Myometrial cell (primary cell): ENCODE measurements around the gene ARMS2. TPM values are rescaled to one million over a fixed set of nuclear protein-coding genes. Genes with fewer than 3 reads are reported as not detected.

ENCODE experiments used
- total RNA-seq: library from RNA; depleted of rRNA; stranded (reverse); fragments of >200 nt; gene quantifications from 2 replicates; pipeline ENCODE4 v1.2.3, GENCODE V29; 2015

ARMS2 gene, protein sequence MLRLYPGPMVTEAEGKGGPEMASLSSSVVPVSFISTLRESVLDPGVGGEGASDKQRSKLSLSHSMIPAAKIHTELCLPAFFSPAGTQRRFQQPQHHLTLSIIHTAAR
- not detected in 2 replicates for total RNA-seq

DNA sequence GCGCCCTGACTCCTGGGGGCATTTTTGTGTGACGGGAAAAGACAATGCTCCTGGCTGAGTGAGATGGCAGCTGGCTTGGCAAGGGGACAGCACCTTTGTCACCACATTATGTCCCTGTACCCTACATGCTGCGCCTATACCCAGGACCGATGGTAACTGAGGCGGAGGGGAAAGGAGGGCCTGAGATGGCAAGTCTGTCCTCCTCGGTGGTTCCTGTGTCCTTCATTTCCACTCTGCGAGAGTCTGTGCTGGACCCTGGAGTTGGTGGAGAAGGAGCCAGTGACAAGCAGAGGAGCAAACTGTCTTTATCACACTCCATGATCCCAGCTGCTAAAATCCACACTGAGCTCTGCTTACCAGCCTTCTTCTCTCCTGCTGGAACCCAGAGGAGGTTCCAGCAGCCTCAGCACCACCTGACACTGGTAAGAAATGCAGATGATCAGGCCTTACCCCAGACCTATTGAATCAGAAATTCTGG lies at the start of gene ARMS2:
Gene ARMS2, plus strand, starts transcription at position 51 of the 478 bp plus-strand sequence. Its CDS starts 75 bp downstream, at position 126.

DNA sequence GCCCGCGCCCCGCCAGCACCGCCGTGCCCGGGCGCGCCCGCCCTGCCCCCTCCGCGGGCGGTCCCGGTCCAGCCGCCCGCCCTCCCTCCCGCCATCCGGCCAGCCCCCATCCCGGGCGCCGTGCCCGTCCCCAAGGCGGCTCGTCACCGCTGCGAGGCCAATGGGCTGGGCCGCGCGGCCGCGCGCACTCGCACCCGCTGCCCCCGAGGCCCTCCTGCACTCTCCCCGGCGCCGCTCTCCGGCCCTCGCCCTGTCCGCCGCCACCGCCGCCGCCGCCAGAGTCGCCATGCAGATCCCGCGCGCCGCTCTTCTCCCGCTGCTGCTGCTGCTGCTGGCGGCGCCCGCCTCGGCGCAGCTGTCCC lies 6.9 kb downstream of the ARMS2 start, which contains the start of gene HTRA1:
Gene HTRA1, plus strand, starts transcription at position 187 of the 362 bp plus-strand sequence. Its CDS starts 100 bp downstream, at position 287.

Other genes with a start within 250 kb of the ARMS2 start
- gene BTBD16, start 183.4 kb upstream of the ARMS2 start, total RNA-seq: not detected in 2 replicates
- gene PLEKHA1, start 79.9 kb upstream of the ARMS2 start, total RNA-seq: 5.3 and 8.6 TPM in 2 replicates
- gene HTRA1, start 6.9 kb downstream of the ARMS2 start, total RNA-seq: 49.6 and 64.0 TPM in 2 replicates
- not detected in 2 replicates for gene DMBT1, start 106.1 kb downstream of the ARMS2 start, total RNA-seq
- gene C10orf120, start 245.2 kb downstream of the ARMS2 start, total RNA-seq: not detected in 2 replicates